ENCODE data around the gene TAX1BP1.

The TAX1BP1 gene

GRCh38 chr7:27876756-27877155, 136.8 kb downstream of the TAX1BP1 start:
- no peak for TF ChIP-seq CTCF (IDR thresholded peaks at IDR 0.05)
